ENCODE data around the gene LSAMP.

LSAMP gene

DNA sequence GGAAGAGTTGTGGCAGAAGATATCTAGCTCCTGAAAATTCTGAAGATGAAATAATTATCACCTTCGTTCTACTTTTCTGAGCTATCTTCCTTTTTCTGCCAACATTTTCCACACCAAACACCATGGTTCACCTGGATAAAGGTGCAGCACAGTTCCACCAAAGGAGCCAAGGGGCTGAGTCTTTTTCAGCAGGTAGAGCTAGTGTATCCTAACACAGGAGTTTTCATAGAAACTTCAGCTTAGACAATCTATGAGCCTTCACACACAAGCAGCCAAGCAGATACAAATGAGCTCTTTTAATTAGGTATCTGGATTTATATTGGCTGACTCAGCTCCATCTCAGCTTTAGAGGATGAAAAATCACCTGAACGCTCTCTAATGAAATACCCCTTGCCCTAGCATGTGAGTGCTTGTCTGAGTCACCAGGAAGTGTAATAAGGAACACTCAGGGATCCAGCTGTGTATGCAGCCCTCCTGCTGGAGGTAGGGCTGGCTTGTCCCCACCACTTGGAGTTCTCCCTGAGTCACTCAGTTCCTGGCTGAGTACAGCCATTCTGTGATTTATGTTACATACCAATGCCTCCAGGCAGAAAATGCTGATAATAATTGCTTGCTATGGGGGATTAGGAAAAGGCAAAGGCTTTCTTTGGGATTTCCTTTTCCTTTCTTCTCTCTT, 385.7 kb downstream of the LSAMP start:
- TF ChIP-seq CTCF (conservative IDR thresholded peaks at IDR 0.05; ENCODE audit: low read depth, low read length), result no peak
- peak; percentile 85 for DNase-seq (ENCODE audit: low read depth)
- no peak overlapping the region for H3K4me3 ChIP-seq (ENCODE audit: low read depth, low read length)

DNA sequence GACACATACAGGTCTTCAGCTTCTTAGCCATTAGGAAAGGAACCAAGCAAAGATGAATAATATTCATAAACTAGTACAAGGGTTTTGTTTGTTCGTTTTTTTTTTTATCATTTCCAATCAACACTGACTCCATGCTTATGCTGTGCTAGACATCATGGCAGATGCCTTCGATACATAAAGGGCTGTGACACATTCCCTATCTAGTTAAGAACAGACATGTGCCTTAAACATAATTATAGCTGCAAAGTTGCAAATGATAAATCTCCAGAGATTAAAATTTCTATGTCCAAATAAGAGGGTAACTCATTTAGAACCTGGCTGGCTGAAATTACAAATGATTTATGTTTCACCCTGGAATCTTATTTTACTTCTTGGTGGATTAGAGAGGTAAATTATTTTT, 386.4 kb downstream of the LSAMP start:
- TF ChIP-seq CTCF (conservative IDR thresholded peaks at IDR 0.05; ENCODE audit: low read depth, low read length), result no peak
- H3K4me3 ChIP-seq (ENCODE audit: low read depth, low read length), result no peak overlapping the region
- DNase-seq (ENCODE audit: low read depth), result no peak

- H3K4me3 ChIP-seq (ENCODE audit: low read depth, low read length), result no peak overlapping the region
- DNase-seq (ENCODE audit: low read depth), result peak; percentile 33
- no peak for TF ChIP-seq CTCF (conservative IDR thresholded peaks at IDR 0.05; ENCODE audit: low read depth, low read length)
These were observed 387.8 kb downstream of the LSAMP start for GRCh38 chr3:116057400-116058006.

DNA sequence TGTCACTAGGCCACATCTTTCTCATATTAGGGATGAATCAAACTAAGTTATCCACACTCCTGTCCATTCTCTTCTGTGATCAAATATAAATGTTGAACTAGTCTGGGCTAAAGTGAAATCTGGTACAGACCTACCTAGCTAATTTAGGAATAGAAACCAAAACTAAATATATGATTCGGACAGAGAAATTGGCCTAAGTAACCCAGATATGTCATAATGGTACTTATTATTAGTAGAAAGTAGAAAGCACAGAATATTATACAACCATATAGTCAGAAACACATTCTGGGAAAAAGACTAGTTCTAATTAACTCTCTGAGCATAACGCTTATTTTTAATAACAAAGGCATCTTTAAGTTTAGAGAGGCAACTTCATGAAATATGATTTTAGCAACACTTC, 389.0 kb downstream of the LSAMP start:
- no peak overlapping the region for H3K4me3 ChIP-seq (ENCODE audit: low read depth, low read length)
- TF ChIP-seq CTCF (conservative IDR thresholded peaks at IDR 0.05; ENCODE audit: low read depth, low read length), result no peak
- DNase-seq (ENCODE audit: low read depth), result no peak

GRCh38 chr3:116053017-116053416, 392.3 kb downstream of the LSAMP start:
- DNase-seq (ENCODE audit: low read depth), result no peak
- no peak for TF ChIP-seq CTCF (conservative IDR thresholded peaks at IDR 0.05; ENCODE audit: low read depth, low read length)
- no peak overlapping the region for H3K4me3 ChIP-seq (ENCODE audit: low read depth, low read length)

DNA sequence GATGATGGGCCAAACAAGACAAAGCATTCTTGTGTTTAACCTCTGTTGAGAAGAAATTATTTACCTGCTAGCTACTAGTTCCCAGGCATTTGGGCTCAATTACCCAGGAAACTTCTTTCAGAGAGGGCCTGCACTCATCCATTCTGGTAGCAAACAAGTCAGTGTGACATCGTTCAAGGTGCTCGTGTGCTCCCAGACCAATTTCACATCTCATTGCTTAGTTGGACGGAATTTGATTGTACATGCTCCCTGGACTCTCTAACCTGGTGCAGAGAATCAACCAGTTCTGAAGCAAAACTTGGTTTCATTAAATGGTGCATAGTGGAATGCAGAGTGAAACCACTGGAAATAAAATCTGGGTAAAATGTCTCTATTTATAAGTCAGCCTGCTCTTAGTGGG, 392.7 kb downstream of the LSAMP start:
- TF ChIP-seq CTCF (conservative IDR thresholded peaks at IDR 0.05; ENCODE audit: low read depth, low read length), result no peak
- no peak overlapping the region for H3K4me3 ChIP-seq (ENCODE audit: low read depth, low read length)
- DNase-seq (ENCODE audit: low read depth), result no peak

GRCh38 chr3:116051586-116051985, 393.7 kb downstream of the LSAMP start:
- no peak overlapping the region for H3K4me3 ChIP-seq (ENCODE audit: low read depth, low read length)
- no peak for DNase-seq (ENCODE audit: low read depth)
- no peak for TF ChIP-seq CTCF (conservative IDR thresholded peaks at IDR 0.05; ENCODE audit: low read depth, low read length)
